ENCODE measurements around the gene MON1B. TPM values are rescaled to one million over a fixed set of nuclear protein-coding genes. Genes with fewer than 3 reads are reported as not detected.

The MON1B gene
- total and polyA plus RNA-seq, 4 experiments from 2014 or later: 30.5 to 85.4 (median 65.7) TPM

- Mint-ChIP-seq H3K27ac (peak overlapping the region in 5 of 7 donors; percentile 51 to 89 (median 83)), H3K4me3 (peak overlapping the region; percentile 72 to 92 (median 86)), H3K27me3 (no peaks in the 10 kb centered on the region), H3K4me1 (peaks cover 8 to 16% (median 13%) of the 10 kb centered on the region in 4 donors), H3K36me3 (peaks cover 3 to 9% of the 10 kb centered on the region in 2 donors), H3K9me3 (no peaks in the 10 kb centered on the region)
- ChIA-PET POLR2A (ENCODE audit: partially characterized antibody) (interaction anchor here (1.6 to 2.3 kb wide), 3 partner anchors 22 to 1779 kb away, joined by 3 to 27 read pairs (median 6); partner anchors contain the start of genes CFDP1, KARS1, MON1B and TERF2IP), CTCF (ENCODE audit: partially characterized antibody) (interaction anchor here (1.1 kb wide), 1 partner anchor 10 kb away, joined by 4 read pairs; no protein-coding TSS in a partner anchor)
- Histone ChIP-seq H3K4me1 (ENCODE audit: insufficient read depth, low read length) (peaks cover 5% of the 10 kb centered on the region), H3K4me3 (ENCODE audit: low read length in 2 of 2) (peak overlapping the region in 1 of 2 donors; percentile 66), H3K27ac (ENCODE audit: low read depth, low read length) (peak overlapping the region; percentile 61), H3K9me3 (ENCODE audit: control insufficient read depth in 1 of 2, low read length in 2 of 2) (no peaks in the 10 kb centered on the region), H3K27me3 (ENCODE audit: insufficient read depth, low read length) (no peaks in the 10 kb centered on the region), H3K36me3 (ENCODE audit: insufficient read depth, low read length) (no peaks in the 10 kb centered on the region)
- intact Hi-C loops (cut with micrococcal nuclease): loop anchor here (1.0 kb wide), 2 partner anchors 22 to 886 kb away; partner anchors contain the start of genes MON1B and WWOX
- DNase-seq: peak; percentile 67 to 75 (median 71)
Measured at GRCh38 chr16:77212741-77213541, 22.0 kb downstream of the MON1B start.

- no peaks in the 10 kb centered on the region for H3K9me3 ChIP-seq (ENCODE audit: control insufficient read depth in 1 of 2, low read length in 2 of 2)
- Mint-ChIP-seq H3K4me1 (peaks cover 8 to 16% (median 13%) of the 10 kb centered on the region in 4 donors), H3K27me3 (no peaks in the 10 kb centered on the region), H3K4me3 (peak overlapping the region; percentile 72 to 92 (median 86)), H3K9me3 (no peaks in the 10 kb centered on the region), H3K36me3 (peaks cover 3 to 9% of the 10 kb centered on the region in 2 donors), H3K27ac (peak overlapping the region in 6 of 7 donors; percentile 2 to 88 (median 45))
- intact Hi-C loops (cut with micrococcal nuclease): no loop called here
- DNase-seq: no peak
- peaks cover 5% of the 10 kb centered on the region for H3K4me1 ChIP-seq (ENCODE audit: insufficient read depth, low read length)
- H3K4me3 ChIP-seq (ENCODE audit: low read length in 2 of 2): no peak overlapping the region
- H3K27ac ChIP-seq (ENCODE audit: low read depth, low read length): no peak overlapping the region
- CTCF ChIA-PET (ENCODE audit: partially characterized antibody): interaction anchor here (1.1 kb wide), 1 partner anchor 9 kb away, joined by 4 read pairs; no protein-coding TSS in a partner anchor
- POLR2A ChIA-PET (ENCODE audit: partially characterized antibody): interaction anchor here (1.7 kb wide), 1 partner anchor 1780 kb away, joined by 3 read pairs; the partner anchor contains the start of gene CFDP1
- no peaks in the 10 kb centered on the region for H3K27me3 ChIP-seq (ENCODE audit: insufficient read depth, low read length)
- no peaks in the 10 kb centered on the region for H3K36me3 ChIP-seq (ENCODE audit: insufficient read depth, low read length)
Measured at GRCh38 chr16:77213542-77214106, 22.6 kb downstream of the MON1B start.

- ChIA-PET CTCF (ENCODE audit: partially characterized antibody) (interaction anchor here (1.0 kb wide), 1 partner anchor 9 kb away, joined by 3 read pairs; no protein-coding TSS in a partner anchor), POLR2A (ENCODE audit: partially characterized antibody) (interaction anchor here (1.2 kb wide), 1 partner anchor 23 kb away, joined by 4 read pairs; the partner anchor contains the start of gene MON1B)
- Histone ChIP-seq H3K36me3 (ENCODE audit: insufficient read depth, low read length) (no peaks in the 10 kb centered on the region), H3K27me3 (ENCODE audit: insufficient read depth, low read length) (no peaks in the 10 kb centered on the region), H3K9me3 (ENCODE audit: control insufficient read depth in 1 of 2, low read length in 2 of 2) (no peaks in the 10 kb centered on the region), H3K27ac (ENCODE audit: low read depth, low read length) (no peak overlapping the region), H3K4me3 (ENCODE audit: low read length in 2 of 2) (no peak overlapping the region), H3K4me1 (ENCODE audit: insufficient read depth, low read length) (peaks cover 5% of the 10 kb centered on the region)
- Mint-ChIP-seq H3K4me1 (peaks cover 8 to 16% (median 13%) of the 10 kb centered on the region in 4 donors), H3K27me3 (no peaks in the 10 kb centered on the region), H3K27ac (peak overlapping the region in 1 of 7 donors; percentile 43), H3K4me3 (peak overlapping the region in 2 of 8 donors; percentile 46 to 92), H3K9me3 (no peaks in the 10 kb centered on the region), H3K36me3 (peaks cover 3 to 9% of the 10 kb centered on the region in 2 donors)
- intact Hi-C loops (cut with micrococcal nuclease): no loop called here
- no peak for DNase-seq
Measured at GRCh38 chr16:77214411-77215138, 23.6 kb downstream of the MON1B start.

GRCh38 chr16:77219437-77219836 lies 28.4 kb downstream of the MON1B start:
- peaks cover 1 to 3% of the 10 kb centered on the region in 2 donors for H3K36me3 Mint-ChIP-seq
- CTCF ChIA-PET (ENCODE audit: partially characterized antibody): interaction anchor here (0.8 kb wide), 1 partner anchor 10 kb away, joined by 3 read pairs; no protein-coding TSS in a partner anchor
- POLR2A ChIA-PET (ENCODE audit: partially characterized antibody): no interaction called here
- Histone ChIP-seq H3K9me3 (ENCODE audit: control insufficient read depth in 1 of 2, low read length in 2 of 2) (no peaks in the 10 kb centered on the region), H3K4me1 (ENCODE audit: insufficient read depth, low read length) (no peaks in the 10 kb centered on the region), H3K4me3 (ENCODE audit: low read length in 2 of 2) (no peak overlapping the region), H3K27ac (ENCODE audit: low read depth, low read length) (no peak overlapping the region), H3K27me3 (ENCODE audit: insufficient read depth, low read length) (no peaks in the 10 kb centered on the region), H3K36me3 (ENCODE audit: insufficient read depth, low read length) (no peaks in the 10 kb centered on the region)
- H3K4me3 Mint-ChIP-seq: no peak overlapping the region
- no peak for DNase-seq
- H3K27me3 Mint-ChIP-seq: no peaks in the 10 kb centered on the region
- no peak overlapping the region for H3K27ac Mint-ChIP-seq
- intact Hi-C loops (cut with micrococcal nuclease): no loop called here
- no peaks in the 10 kb centered on the region for H3K4me1 Mint-ChIP-seq
- no peaks in the 10 kb centered on the region for H3K9me3 Mint-ChIP-seq

- intact Hi-C loops (cut with micrococcal nuclease): no loop called here
- POLR2A ChIA-PET (ENCODE audit: partially characterized antibody): no interaction called here
- H3K27me3 Mint-ChIP-seq: no peaks in the 10 kb centered on the region
Measured at GRCh38 chr16:77220427-77220826, 29.4 kb downstream of the MON1B start.

GRCh38 chr16:77221482-77221881 lies 30.5 kb downstream of the MON1B start:
- no peaks in the 10 kb centered on the region for H3K27me3 Mint-ChIP-seq
- no peak for DNase-seq
- H3K27me3 ChIP-seq (ENCODE audit: insufficient read depth, low read length): no peaks in the 10 kb centered on the region
- ChIA-PET CTCF (ENCODE audit: partially characterized antibody) (no interaction called here), POLR2A (ENCODE audit: partially characterized antibody) (no interaction called here)
- no peaks in the 10 kb centered on the region for H3K4me1 ChIP-seq (ENCODE audit: insufficient read depth, low read length)
- no peak overlapping the region for H3K27ac Mint-ChIP-seq
- H3K4me3 ChIP-seq (ENCODE audit: low read length in 2 of 2): no peak overlapping the region
- H3K4me3 Mint-ChIP-seq: no peak overlapping the region
- H3K4me1 Mint-ChIP-seq: no peaks in the 10 kb centered on the region
- H3K27ac ChIP-seq (ENCODE audit: low read depth, low read length): no peak overlapping the region
- intact Hi-C loops (cut with micrococcal nuclease): no loop called here
- H3K9me3 Mint-ChIP-seq: no peaks in the 10 kb centered on the region
- H3K36me3 ChIP-seq (ENCODE audit: insufficient read depth, low read length): no peaks in the 10 kb centered on the region
- H3K9me3 ChIP-seq (ENCODE audit: control insufficient read depth in 1 of 2, low read length in 2 of 2): no peaks in the 10 kb centered on the region
- H3K36me3 Mint-ChIP-seq: peaks cover 0 to 1% of the 10 kb centered on the region in 2 donors

More at GRCh38 chr16:77220427-77220826, 29.4 kb downstream of the MON1B start:
- H3K27ac ChIP-seq (ENCODE audit: low read depth, low read length): no peak overlapping the region
- H3K36me3 ChIP-seq (ENCODE audit: insufficient read depth, low read length): no peaks in the 10 kb centered on the region
- H3K9me3 ChIP-seq (ENCODE audit: control insufficient read depth in 1 of 2, low read length in 2 of 2): no peaks in the 10 kb centered on the region
- H3K27me3 ChIP-seq (ENCODE audit: insufficient read depth, low read length): no peaks in the 10 kb centered on the region
- no peaks in the 10 kb centered on the region for H3K9me3 Mint-ChIP-seq
- peak overlapping the region in 1 of 7 donors; percentile 17 for H3K27ac Mint-ChIP-seq
- CTCF ChIA-PET (ENCODE audit: partially characterized antibody): interaction anchor here (0.5 kb wide), 1 partner anchor 1428 kb away, joined by 3 read pairs; no protein-coding TSS in a partner anchor
- H3K36me3 Mint-ChIP-seq: peaks cover 1 to 3% of the 10 kb centered on the region in 2 donors
- H3K4me3 Mint-ChIP-seq: peak overlapping the region in 1 of 8 donors; percentile 12
- no peak overlapping the region for H3K4me3 ChIP-seq (ENCODE audit: low read length in 2 of 2)
- no peaks in the 10 kb centered on the region for H3K4me1 Mint-ChIP-seq
- no peak for DNase-seq
- no peaks in the 10 kb centered on the region for H3K4me1 ChIP-seq (ENCODE audit: insufficient read depth, low read length)

Measured in CD4-positive, alpha-beta memory T cell (primary cell).